Mammary epithelial cell (primary cell): ENCODE data around the gene ACAD8.

ENCODE experiments used
- CTCF ChIP-seq, 2 donors: IDR thresholded peaks in 1 of 2; conservative IDR thresholded peaks in 1 of 2; 2 replicates each; pipeline ENCODE4 v1.5.1; 2011 to 2012; ENCODE audit warnings: inconsistent platforms in 2 of 2, low read length in 2 of 2, mild to moderate bottlenecking in 2 of 2, control low read depth in 1 of 2, low read depth in 1 of 2; ENCODE audit not compliant: insufficient read depth in 1 of 2; ENCODE audit errors: extremely low read depth in 1 of 2
- EZH2 ChIP-seq: IDR thresholded peaks from 2 replicates; pipeline ENCODE4 v1.6.1; 2012; ENCODE audit warnings: low read length, inconsistent platforms, borderline replicate concordance

- TF ChIP-seq CTCF (conservative IDR thresholded peaks at IDR 0.05 in 1 of 2, IDR thresholded peaks at IDR 0.05 in 1 of 2; ENCODE audit: extremely low read depth in 1 of 2, insufficient read depth in 1 of 2, low read depth in 1 of 2, low read length in 2 of 2) (no peak), EZH2 (no peak)
Observed at GRCh38 chr11:134231958-134232659, 21.3 kb upstream of the ACAD8 start.
